Breast epithelium (tissue), 4 donors: ENCODE results near the gene ITIH5. TPM values are rescaled to one million over a fixed set of nuclear protein-coding genes. Genes with fewer than 3 reads are reported as not detected.
A peak's percentile ranks its signal among the peaks of the same experiment; 100 is the strongest.
"Not testable (repeated sequence)": the region's sequence is repeated elsewhere in the genome, so short reads cannot be mapped to it uniquely, and the experiment has no call there.

ENCODE experiments used
- DNase-seq, 2 donors: peaks; one replicate each; pipeline ENCODE4 v3.0.0-alpha.2; 2019; ENCODE audit warnings: low spot score in 2 of 2
- H3K27ac ChIP-seq, 2 donors: fragments of 200-600 bp; sonication (generic) in 1 of 2; one replicate each; pipeline ENCODE4 v1.5.1; 2016 to 2019; ENCODE audit warnings: mild to moderate bottlenecking in 1 of 2
- H3K27me3 ChIP-seq, 2 donors: fragments of 200-600 bp; sonication (generic) in 1 of 2; one replicate each; pipeline versions ENCODE4 v1.5.1 to v1.6.0; 2017 to 2019; ENCODE audit warnings: control low read depth in 1 of 2, mild to moderate bottlenecking in 1 of 2
- H3K36me3 ChIP-seq: fragments of 200-600 bp; one replicate; pipeline ENCODE4 v1.5.1; 2019
- H3K4me1 ChIP-seq, 2 donors: fragments of 200-600 bp; sonication (generic); one replicate each; pipeline ENCODE4 v1.5.1; 2016 to 2019; ENCODE audit warnings: control low read depth in 1 of 2
- H3K4me3 ChIP-seq, 3 donors: fragments of 200-600 bp; sonication (generic); 1 replicate in 2 of 3; 2 replicates in 1 of 3; pipeline ENCODE4 v1.5.1; 2016 to 2019; ENCODE audit warnings: mild to moderate bottlenecking in 3 of 3, moderate library complexity in 2 of 3
- H3K9me3 ChIP-seq, 2 donors: fragments of 200-600 bp; sonication (generic) in 1 of 2; one replicate each; pipeline ENCODE4 v1.5.1; 2016 to 2019; ENCODE audit warnings: control low read depth in 1 of 2
- CTCF ChIP-seq, 3 donors: fragments of 450-650 bp; IDR thresholded peaks; one replicate each; pipeline ENCODE4 v1.5.1; 2016 to 2017; ENCODE audit warnings: antibody characterized with exemption in 3 of 3, mild to moderate bottlenecking in 3 of 3, moderate library complexity in 3 of 3
- POLR2A ChIP-seq: fragments of 450-650 bp; IDR thresholded peaks from one replicate; pipeline ENCODE4 v1.6.1; 2016; ENCODE audit warnings: antibody characterized with exemption, mild to moderate bottlenecking, moderate library complexity
- POLR2AphosphoS5 ChIP-seq, 3 donors: sonication (generic); formaldehyde crosslinking; IDR thresholded peaks; one replicate each; pipeline ENCODE4 v1.6.1; 2017; ENCODE audit warnings: antibody characterized with exemption in 3 of 3
- intact Hi-C: fragments of 100-400 bp; cut with DNase I; formaldehyde crosslinking; loops from one replicate; pipeline ENCODE4 v1.15.1; 2023; ENCODE audit warnings: low total_unique reads
- total RNA-seq, 3 donors: library from RNA; depleted of rRNA; stranded (reverse); fragments of >200 nt; gene quantifications; one replicate each; pipeline ENCODE4 v1.1.0, GENCODE V29; 2016

The ITIH5 gene
- total RNA-seq, 3 donors from 2014 or later: 18.7 to 407 (median 54.1) TPM

- Histone ChIP-seq H3K27ac (no peak overlapping the region), H3K9me3 (no peaks in the 10 kb centered on the region), H3K4me1 (no peaks in the 10 kb centered on the region), H3K4me3 (no peak overlapping the region), H3K27me3 (no peaks in the 10 kb centered on the region), H3K36me3 (no peaks in the 10 kb centered on the region)
- TF ChIP-seq POLR2AphosphoS5 (IDR thresholded peaks at IDR 0.05) (no peak), POLR2A (no peak), CTCF (IDR thresholded peaks at IDR 0.05) (no peak)
- intact Hi-C loops: no loop called here
- no peak for DNase-seq
Observed at GRCh38 chr10:7702288-7702812, 35.6 kb upstream of the ITIH5 start.

- DNase-seq: no peak
- no peaks in the 10 kb centered on the region for H3K36me3 ChIP-seq
- H3K4me3 ChIP-seq: no peak overlapping the region
- no peak for TF ChIP-seq CTCF (IDR thresholded peaks at IDR 0.05)
- no peak for TF ChIP-seq POLR2AphosphoS5 (IDR thresholded peaks at IDR 0.05)
- TF ChIP-seq POLR2A: no peak
- no peaks in the 10 kb centered on the region for H3K4me1 ChIP-seq
- H3K27ac ChIP-seq: no peak overlapping the region
- intact Hi-C loops: no loop called here
- H3K27me3 ChIP-seq: no peaks in the 10 kb centered on the region
- no peaks in the 10 kb centered on the region for H3K9me3 ChIP-seq
Observed at GRCh38 chr10:7701158-7701742, 34.5 kb upstream of the ITIH5 start.

- H3K27me3 ChIP-seq: no peaks in the 10 kb centered on the region
- H3K36me3 ChIP-seq: no peaks in the 10 kb centered on the region
- H3K4me1 ChIP-seq: no peaks in the 10 kb centered on the region
- no peak overlapping the region for H3K27ac ChIP-seq
- no peak for DNase-seq
- H3K4me3 ChIP-seq: no peak overlapping the region
- no peaks in the 10 kb centered on the region for H3K9me3 ChIP-seq
- intact Hi-C loops: no loop called here
- TF ChIP-seq POLR2A (no peak), CTCF (IDR thresholded peaks at IDR 0.05) (no peak), POLR2AphosphoS5 (IDR thresholded peaks at IDR 0.05) (no peak)
Observed at GRCh38 chr10:7700577-7701125, 33.9 kb upstream of the ITIH5 start.

- H3K27me3 ChIP-seq: no peaks in the 10 kb centered on the region
- no peak overlapping the region for H3K27ac ChIP-seq
- TF ChIP-seq POLR2AphosphoS5 (IDR thresholded peaks at IDR 0.05): no peak
- no peak for TF ChIP-seq CTCF (IDR thresholded peaks at IDR 0.05)
- no peak for TF ChIP-seq POLR2A
- DNase-seq: no peak
- intact Hi-C loops: no loop called here
- H3K4me1 ChIP-seq: no peaks in the 10 kb centered on the region
- no peak overlapping the region for H3K4me3 ChIP-seq
- H3K9me3 ChIP-seq: peaks cover 0 to 10% of the 10 kb centered on the region in 2 donors
- no peaks in the 10 kb centered on the region for H3K36me3 ChIP-seq
Observed at GRCh38 chr10:7697426-7697825, 30.7 kb upstream of the ITIH5 start.

GRCh38 chr10:7696545-7696944 lies 29.8 kb upstream of the ITIH5 start:
- H3K4me3 ChIP-seq: no peak overlapping the region
- intact Hi-C loops: no loop called here
- H3K36me3 ChIP-seq: no peaks in the 10 kb centered on the region
- H3K27ac ChIP-seq: no peak overlapping the region
- no peaks in the 10 kb centered on the region for H3K4me1 ChIP-seq
- H3K27me3 ChIP-seq: no peaks in the 10 kb centered on the region
- no peak for TF ChIP-seq CTCF (IDR thresholded peaks at IDR 0.05)
- no peak for TF ChIP-seq POLR2AphosphoS5 (IDR thresholded peaks at IDR 0.05)
- no peak for TF ChIP-seq POLR2A
- peak in 1 of 2 donors; percentile 39 for DNase-seq
- H3K9me3 ChIP-seq: peaks cover 0 to 18% of the 10 kb centered on the region in 2 donors

- H3K36me3 ChIP-seq, H3K27me3 ChIP-seq, DNase-seq, intact Hi-C loops, H3K4me3 ChIP-seq, H3K4me1 ChIP-seq, H3K27ac ChIP-seq: not testable (repeated sequence)
- H3K9me3 ChIP-seq: peaks cover 0 to 23% of the 10 kb centered on the region in 2 donors
Observed at GRCh38 chr10:7693194-7693593, 26.4 kb upstream of the ITIH5 start.

- H3K36me3 ChIP-seq, H3K27ac ChIP-seq, H3K27me3 ChIP-seq, DNase-seq, intact Hi-C loops, H3K4me3 ChIP-seq, H3K4me1 ChIP-seq: not testable (repeated sequence)
- H3K9me3 ChIP-seq: peaks cover 0 to 23% of the 10 kb centered on the region in 2 donors
Observed at GRCh38 chr10:7692368-7692767, 25.6 kb upstream of the ITIH5 start.
